Mononuclear cell (primary cell): ENCODE results near the gene PCSK2. TPM values are rescaled to one million over a fixed set of nuclear protein-coding genes. Genes with fewer than 3 reads are reported as not detected.
"Not testable (repeated sequence)": the region's sequence is repeated elsewhere in the genome, so short reads cannot be mapped to it uniquely, and the experiment has no call there.

Experiments used
- H3K27me3 ChIP-seq: 2 replicates; pipeline ENCODE4 v1.6.0; 2011; ENCODE audit warnings: low read length, control low read depth; ENCODE audit not compliant: insufficient read depth
- H3K4me1 ChIP-seq: 2 replicates; pipeline ENCODE4 v1.5.1; 2011; ENCODE audit warnings: mild to moderate bottlenecking, low read length, control low read depth; ENCODE audit not compliant: insufficient read depth
- H3K4me3 ChIP-seq: 2 replicates; pipeline ENCODE4 v1.5.1; 2011; ENCODE audit warnings: mild to moderate bottlenecking, low read length, moderate library complexity
- H3K9me3 ChIP-seq: 2 replicates; pipeline ENCODE4 v1.5.1; 2011; ENCODE audit warnings: low read depth, mild to moderate bottlenecking, control low read depth, low read length
- total RNA-seq: library from RNA; depleted of rRNA; stranded (reverse); fragments of >200 nt; gene quantifications from one replicate; pipeline ENCODE4 v1.2.3, GENCODE V29; 2012

PCSK2 gene, protein sequence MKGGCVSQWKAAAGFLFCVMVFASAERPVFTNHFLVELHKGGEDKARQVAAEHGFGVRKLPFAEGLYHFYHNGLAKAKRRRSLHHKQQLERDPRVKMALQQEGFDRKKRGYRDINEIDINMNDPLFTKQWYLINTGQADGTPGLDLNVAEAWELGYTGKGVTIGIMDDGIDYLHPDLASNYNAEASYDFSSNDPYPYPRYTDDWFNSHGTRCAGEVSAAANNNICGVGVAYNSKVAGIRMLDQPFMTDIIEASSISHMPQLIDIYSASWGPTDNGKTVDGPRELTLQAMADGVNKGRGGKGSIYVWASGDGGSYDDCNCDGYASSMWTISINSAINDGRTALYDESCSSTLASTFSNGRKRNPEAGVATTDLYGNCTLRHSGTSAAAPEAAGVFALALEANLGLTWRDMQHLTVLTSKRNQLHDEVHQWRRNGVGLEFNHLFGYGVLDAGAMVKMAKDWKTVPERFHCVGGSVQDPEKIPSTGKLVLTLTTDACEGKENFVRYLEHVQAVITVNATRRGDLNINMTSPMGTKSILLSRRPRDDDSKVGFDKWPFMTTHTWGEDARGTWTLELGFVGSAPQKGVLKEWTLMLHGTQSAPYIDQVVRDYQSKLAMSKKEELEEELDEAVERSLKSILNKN
- total RNA-seq: not detected

DNA sequence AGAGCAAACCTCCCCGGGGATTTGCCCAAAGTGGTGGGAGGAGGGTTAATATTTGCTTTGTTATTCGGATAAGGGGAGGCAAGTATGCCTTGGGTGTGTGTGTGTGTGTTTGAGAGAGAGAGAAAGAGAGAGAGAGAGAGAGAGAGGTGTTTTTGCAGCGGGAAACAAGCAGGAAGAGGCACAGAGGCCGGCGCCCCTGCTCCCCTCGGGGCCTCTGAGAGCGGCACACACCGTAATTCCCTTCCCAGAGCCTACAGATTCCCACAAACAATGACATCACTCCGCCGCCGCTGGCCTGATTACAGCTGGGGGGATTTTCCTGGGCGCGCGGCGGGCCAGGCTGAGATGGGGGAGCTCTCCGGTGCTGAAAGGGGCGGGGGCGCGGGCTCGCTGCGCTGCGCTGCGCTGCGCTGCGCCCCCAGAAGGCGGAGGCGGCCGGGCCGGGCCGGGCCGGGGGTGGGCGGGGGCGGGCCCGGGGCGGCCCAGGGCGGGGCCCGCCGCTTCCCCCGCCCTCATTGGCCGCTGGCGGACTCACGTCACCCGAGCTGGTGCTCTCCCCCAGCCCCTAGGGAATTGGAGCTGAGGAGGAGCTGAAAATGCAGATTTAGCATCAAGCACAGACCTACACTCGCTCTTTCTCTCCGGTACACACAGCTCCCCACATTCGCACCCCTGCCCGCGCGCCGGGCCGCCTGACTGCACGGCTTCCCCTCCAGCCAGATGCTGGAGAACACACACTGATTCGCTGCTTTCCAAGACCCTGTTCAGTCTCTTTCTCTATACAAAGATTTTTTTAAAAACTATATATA is at the start of gene PCSK2:
TSS of gene PCSK2 (plus strand) at position 631 of the 809 bp plus-strand sequence. CDS start 266 bp downstream, outside the sequence.
- H3K9me3 ChIP-seq: no peaks in the 10 kb centered on the region
- peaks cover 58% of the 10 kb centered on the region for H3K27me3 ChIP-seq
- no peak within 1 kb of the TSS for H3K4me3 ChIP-seq
- H3K4me1 ChIP-seq: no peaks in the 10 kb centered on the region

DNA sequence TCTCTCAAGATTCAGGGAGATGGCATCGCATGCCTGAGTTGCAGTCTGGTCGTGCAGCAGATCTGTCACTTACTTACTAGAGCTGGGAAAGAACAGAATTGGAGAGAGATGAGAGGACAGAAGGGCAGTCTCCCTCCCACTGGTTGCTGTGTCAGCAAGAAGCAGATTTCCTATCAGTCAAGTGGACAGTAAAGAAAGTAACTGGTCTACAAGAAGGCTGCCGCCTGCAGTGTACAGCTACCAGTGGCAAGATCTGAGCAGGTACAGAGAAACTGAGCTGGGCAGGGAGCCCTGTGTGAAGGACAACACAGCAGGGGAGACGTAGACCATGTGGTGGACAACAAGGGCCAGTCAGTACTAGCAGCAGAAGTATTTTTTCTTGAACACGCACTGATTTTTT is 49.5 kb upstream of the PCSK2 start:
- no peaks in the 10 kb centered on the region for H3K9me3 ChIP-seq
- H3K4me1 ChIP-seq: no peaks in the 10 kb centered on the region
- no peak overlapping the region for H3K4me3 ChIP-seq
- H3K27me3 ChIP-seq: no peaks in the 10 kb centered on the region

DNA sequence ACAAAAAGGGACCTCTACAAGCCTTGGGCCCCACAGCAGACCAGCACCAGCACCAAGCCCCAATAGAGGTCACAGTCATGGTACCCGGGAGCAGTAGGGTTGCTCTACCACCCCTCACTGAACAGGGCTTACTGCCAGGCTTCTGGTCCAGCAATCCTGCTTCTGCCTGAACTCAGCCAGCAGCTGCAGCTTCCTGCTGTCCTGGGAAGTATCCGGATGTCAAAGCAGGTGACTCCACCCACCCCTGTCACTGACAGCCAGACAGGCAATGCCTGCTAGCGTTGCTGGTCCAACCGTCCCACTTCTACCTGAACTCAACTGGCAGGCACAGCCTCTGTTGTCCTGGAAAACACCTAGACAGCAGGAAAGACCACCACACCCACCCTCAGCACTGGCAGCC is 47.0 kb upstream of the PCSK2 start:
- H3K4me1 ChIP-seq: no peaks in the 10 kb centered on the region
- no peak overlapping the region for H3K4me3 ChIP-seq
- H3K27me3 ChIP-seq: no peaks in the 10 kb centered on the region
- no peaks in the 10 kb centered on the region for H3K9me3 ChIP-seq

DNA sequence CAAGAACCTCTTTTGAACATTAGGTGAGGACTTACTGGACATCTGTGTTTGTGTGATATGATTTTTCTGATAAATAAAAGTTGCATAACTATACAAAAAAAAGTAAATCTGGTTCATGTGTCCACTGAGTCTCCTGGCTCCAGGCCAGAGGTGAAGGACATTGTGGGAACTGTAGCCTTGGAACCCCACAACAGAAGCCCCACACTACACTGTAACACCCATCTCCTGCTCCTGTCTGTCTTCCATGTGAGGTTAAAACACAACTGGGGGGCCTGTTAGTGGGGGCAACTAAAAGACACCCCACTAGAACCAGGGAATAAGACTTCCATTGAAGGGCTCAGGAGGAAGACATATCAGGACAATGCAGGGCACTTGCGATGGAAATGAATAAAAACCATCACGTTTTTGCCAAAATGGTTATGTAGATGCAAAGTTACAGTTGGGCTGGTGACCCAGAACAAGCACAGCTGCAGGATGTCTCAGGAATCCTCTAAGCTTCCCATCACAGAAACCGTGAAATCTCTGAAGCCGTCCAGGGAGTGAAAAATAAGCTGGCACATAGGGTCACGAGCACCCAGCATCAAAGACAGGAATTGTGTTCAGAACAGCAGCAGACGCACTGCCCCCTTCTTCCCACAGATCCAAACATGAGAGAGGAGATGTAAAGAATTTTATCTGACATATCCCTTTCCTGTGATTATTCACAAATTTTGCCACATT is 36.7 kb upstream of the PCSK2 start:
- H3K4me3 ChIP-seq: no peak overlapping the region
- no peaks in the 10 kb centered on the region for H3K4me1 ChIP-seq
- H3K9me3 ChIP-seq: no peaks in the 10 kb centered on the region
- H3K27me3 ChIP-seq: no peaks in the 10 kb centered on the region

DNA sequence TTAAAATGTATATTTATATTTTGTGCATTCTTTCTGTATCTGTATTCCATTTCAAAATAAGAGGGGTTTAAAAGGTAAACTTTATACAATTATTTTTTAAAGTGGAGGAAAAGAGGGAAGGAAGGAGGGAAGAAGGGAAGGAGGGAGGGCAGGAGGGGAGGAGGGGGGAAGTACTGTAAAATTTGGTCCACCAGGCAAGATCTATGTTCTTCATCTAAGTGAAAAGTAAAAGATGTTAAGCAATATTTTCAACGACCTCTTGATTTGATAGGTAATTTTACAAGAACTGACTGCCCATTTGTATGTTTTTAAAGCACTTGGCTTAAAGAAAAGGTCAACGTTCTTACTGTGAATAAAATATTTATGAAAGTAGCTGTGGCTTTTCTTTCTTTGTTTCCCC is 29.8 kb upstream of the PCSK2 start:
- Histone ChIP-seq H3K4me3 (no peak overlapping the region), H3K9me3 (no peaks in the 10 kb centered on the region), H3K27me3 (no peaks in the 10 kb centered on the region), H3K4me1 (no peaks in the 10 kb centered on the region)

DNA sequence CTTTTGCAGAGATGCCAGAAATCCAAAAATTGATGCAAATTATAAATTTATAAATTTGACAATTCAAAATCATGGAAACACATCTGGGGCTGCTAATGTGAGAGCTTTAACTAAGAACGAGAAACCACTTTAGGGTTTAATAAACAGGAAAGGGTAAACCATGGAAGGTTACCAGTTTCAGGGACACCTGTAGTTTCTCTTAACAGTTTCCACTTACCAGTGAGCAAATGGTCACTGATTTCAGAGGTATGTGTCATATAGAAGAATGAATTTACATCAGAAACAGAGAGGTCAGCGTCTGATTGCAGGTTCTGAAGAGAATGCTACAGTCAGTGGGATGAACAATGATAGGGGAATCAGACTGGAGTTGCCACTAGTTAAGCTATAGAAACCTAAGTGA is 24.8 kb upstream of the PCSK2 start:
- Histone ChIP-seq H3K9me3 (no peaks in the 10 kb centered on the region), H3K27me3 (peaks cover 4% of the 10 kb centered on the region), H3K4me3 (no peak overlapping the region), H3K4me1 (no peaks in the 10 kb centered on the region)

DNA sequence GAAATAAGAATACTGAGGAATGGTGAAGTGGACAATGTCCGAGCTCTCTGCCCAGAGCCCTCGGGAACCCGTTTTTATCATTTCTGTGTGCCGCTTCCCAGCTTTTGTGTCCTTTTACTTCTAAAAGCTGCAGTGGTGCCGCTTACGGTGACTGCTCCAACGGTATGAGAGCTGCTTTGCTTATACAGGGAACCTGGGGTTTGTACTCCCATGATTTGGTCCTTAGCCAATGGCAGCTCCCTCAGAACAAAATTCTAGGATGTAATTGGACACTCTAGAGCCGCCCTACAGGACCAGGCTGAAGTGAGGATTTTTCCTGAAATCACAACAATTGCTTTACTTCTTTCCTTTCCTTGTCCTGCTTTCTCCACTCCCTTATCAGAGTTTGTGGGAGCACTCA is 24.2 kb upstream of the PCSK2 start:
- peaks cover 4% of the 10 kb centered on the region for H3K27me3 ChIP-seq
- H3K4me1 ChIP-seq: no peaks in the 10 kb centered on the region
- no peak overlapping the region for H3K4me3 ChIP-seq
- no peaks in the 10 kb centered on the region for H3K9me3 ChIP-seq

DNA sequence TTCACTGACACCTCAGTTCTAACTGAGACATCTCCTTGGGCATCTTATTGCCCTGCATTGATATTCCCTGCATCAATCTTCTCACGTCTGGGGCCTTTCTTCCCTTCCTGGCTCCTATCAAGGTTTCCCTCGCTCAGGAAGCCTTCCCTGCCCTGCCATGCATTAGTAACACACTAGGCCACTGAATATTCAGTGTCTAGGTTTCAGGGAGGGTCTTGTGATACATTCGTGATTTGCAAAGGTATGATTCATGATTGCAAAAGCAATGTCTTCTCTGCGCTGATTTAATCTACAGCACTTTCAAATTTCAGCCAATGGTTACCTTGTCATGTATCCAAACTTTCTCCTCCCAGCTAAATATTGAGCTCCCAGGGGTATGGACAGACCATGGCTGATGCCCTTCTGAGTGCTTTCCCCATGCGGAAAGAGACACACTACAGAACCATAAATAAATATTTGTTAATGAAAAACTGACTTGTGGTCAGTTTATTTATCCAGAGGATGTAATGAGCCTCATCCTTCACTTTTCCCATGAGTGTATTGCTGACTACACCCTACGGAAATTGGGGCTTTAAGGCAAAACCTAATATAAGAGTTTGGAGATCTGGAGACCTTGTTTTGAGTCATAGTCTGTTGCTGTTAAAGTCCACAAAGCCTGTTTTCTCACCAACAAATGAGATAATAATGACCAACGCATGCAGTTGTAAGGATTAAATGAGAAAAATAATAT is 21.6 kb upstream of the PCSK2 start:
- H3K4me3 ChIP-seq: no peak overlapping the region
- H3K4me1 ChIP-seq: no peaks in the 10 kb centered on the region
- H3K27me3 ChIP-seq: peaks cover 4% of the 10 kb centered on the region
- no peaks in the 10 kb centered on the region for H3K9me3 ChIP-seq

DNA sequence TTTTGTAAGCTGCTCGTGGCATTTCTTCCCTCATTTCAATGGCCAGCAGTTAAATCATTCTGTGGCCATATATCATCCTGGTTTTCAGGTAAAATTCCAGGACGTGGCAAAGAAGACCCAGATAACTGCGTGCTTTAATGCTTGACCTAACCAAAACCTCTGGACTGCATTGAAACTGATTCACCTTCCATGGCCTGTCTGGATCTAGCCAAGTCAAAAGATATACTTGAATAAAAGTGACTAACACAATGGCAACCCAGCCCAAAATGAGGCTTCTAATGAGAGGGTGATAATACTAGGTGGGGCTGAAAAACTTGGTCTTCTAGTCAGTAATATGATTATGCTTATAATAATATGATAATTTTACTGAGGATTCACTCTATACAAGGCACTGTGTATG is 16.5 kb upstream of the PCSK2 start:
- Histone ChIP-seq H3K4me1 (no peaks in the 10 kb centered on the region), H3K27me3 (no peaks in the 10 kb centered on the region), H3K9me3 (no peaks in the 10 kb centered on the region), H3K4me3 (no peak overlapping the region)

DNA sequence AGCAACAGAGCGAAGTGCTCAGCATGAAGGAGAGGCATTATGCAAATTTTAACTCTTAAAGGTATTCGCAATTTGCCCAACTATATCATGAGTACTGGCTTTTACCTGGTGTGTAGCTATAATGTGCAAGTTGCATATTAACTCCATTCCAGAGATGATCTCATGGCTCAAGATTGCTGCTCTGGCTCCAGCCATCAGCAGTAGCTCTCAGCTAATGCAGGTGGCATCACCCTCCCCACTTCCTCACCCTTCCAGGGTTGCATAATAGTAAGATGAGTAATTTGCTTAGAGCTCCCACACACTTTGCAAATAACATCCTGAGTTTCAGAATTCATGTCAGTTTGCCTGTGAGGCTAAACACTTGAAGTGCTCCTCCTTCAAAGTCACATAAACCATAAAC is 15.9 kb upstream of the PCSK2 start:
- H3K9me3 ChIP-seq: no peaks in the 10 kb centered on the region
- no peaks in the 10 kb centered on the region for H3K27me3 ChIP-seq
- H3K4me3 ChIP-seq: no peak overlapping the region
- H3K4me1 ChIP-seq: no peaks in the 10 kb centered on the region

DNA sequence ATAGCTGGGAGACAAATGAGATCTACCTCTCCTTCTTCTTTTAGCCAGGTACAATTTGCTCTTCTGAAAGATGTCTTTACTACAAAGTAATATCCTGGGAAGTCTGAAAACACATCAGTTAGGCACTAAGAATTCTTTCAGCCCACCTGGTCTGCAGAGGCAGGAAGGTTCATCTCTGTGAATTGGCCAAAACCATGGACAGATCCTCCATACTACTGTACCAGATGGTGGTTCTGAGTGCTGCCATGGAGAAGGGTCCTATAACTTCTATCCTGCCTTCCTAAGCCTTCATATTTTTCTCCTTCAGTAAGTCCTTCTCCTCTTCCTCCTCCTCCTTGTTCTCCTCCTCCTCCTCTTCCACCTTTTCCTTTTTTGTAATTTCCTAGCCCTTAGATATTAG is 11.7 kb upstream of the PCSK2 start:
- no peaks in the 10 kb centered on the region for H3K27me3 ChIP-seq
- no peaks in the 10 kb centered on the region for H3K9me3 ChIP-seq
- no peak overlapping the region for H3K4me3 ChIP-seq
- H3K4me1 ChIP-seq: no peaks in the 10 kb centered on the region

DNA sequence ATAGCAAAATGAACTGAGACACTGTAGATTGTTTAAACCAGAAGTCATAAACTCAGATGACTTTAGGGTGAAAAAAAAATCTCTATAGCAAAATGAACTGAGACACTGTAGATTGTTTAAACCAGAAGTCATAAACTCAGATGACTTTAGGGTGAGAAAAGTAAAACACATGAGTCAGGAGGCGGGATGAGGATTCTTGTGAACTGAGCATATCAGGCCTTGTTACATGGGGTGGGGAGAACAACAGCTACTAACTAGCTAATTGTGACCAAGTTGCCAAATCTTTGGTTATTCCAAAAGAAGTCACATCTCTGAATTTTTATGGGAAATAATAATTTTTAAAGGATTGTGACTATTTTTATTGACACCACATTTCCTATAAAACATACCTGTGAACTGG is 7.0 kb upstream of the PCSK2 start:
- H3K4me3 ChIP-seq, H3K9me3 ChIP-seq, H3K4me1 ChIP-seq: not testable (repeated sequence)
- peaks cover 11% of the 10 kb centered on the region for H3K27me3 ChIP-seq

DNA sequence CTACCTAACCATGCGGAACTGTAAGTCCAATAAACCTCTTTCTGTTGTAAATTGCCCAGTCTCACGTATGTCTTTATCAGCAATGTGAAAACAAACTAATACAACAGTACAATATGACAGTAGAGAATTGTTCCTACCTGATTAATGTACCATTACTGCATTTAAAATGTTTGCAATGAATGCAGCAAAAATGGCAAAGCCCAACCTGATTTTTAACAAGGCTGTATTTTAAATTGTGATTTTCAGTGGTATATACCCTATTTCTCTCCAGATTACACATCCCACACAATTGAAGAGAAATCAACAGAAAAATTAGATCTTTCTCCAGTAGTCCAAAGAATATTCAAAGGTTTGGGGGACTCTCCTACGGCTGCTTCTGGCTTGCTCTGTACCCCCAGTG is 3.3 kb upstream of the PCSK2 start:
- Histone ChIP-seq H3K4me1 (no peaks in the 10 kb centered on the region), H3K27me3 (peaks cover 41% of the 10 kb centered on the region), H3K9me3 (no peaks in the 10 kb centered on the region), H3K4me3 (no peak overlapping the region)

DNA sequence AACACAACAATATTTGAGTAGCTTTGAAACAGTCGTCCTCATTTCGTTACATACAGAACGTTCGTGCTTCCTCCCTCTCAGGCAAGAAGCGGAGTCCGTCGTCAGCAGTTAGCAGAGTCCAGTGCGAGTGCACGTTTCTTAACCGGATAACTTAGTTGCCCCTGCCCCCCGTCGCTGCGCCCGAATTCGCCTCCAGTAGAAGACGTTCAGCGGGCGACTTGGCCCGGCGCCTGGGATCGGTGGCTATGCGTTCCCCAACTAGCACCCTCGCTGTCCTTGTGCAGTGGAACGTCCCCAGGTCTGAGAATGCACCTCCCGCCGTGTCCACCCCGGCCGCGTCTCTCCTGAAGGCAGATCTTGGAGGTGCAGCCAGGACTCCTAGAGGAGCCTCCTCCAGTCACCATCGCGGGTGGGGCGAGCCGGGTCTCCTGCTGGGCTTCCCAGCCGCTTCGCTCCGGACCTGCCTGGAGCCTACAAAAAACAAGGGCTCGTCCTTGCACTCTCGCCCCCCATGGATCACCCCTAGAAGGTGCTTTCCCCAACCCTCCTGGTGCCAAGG is 910 bp upstream of the PCSK2 start:
- no peaks in the 10 kb centered on the region for H3K4me1 ChIP-seq
- peaks cover 58% of the 10 kb centered on the region for H3K27me3 ChIP-seq
- no peaks in the 10 kb centered on the region for H3K9me3 ChIP-seq
- no peak overlapping the region for H3K4me3 ChIP-seq
